LNCaP clone FGC (cell line): ENCODE results near the gene CD96.

Experiments
- DNase-seq: peaks from one replicate; pipeline ENCODE4 v3.0.0-alpha.2; 2011; ENCODE audit warnings: low read depth
- H3K4me3 ChIP-seq: 2 replicates; pipeline ENCODE4 v1.5.1; 2011; ENCODE audit warnings: mild to moderate bottlenecking, low read depth, low read length, control low read depth
- TF ChIP-seq, protein P1 (sequence below): IDR thresholded peaks from 2 replicates; pipeline ENCODE4 v1.5.1; 2012; ENCODE audit warnings: mild to moderate bottlenecking; ENCODE audit not compliant: control insufficient read depth, insufficient read depth; ENCODE audit errors: extremely low read depth

CD96 gene

DNA sequence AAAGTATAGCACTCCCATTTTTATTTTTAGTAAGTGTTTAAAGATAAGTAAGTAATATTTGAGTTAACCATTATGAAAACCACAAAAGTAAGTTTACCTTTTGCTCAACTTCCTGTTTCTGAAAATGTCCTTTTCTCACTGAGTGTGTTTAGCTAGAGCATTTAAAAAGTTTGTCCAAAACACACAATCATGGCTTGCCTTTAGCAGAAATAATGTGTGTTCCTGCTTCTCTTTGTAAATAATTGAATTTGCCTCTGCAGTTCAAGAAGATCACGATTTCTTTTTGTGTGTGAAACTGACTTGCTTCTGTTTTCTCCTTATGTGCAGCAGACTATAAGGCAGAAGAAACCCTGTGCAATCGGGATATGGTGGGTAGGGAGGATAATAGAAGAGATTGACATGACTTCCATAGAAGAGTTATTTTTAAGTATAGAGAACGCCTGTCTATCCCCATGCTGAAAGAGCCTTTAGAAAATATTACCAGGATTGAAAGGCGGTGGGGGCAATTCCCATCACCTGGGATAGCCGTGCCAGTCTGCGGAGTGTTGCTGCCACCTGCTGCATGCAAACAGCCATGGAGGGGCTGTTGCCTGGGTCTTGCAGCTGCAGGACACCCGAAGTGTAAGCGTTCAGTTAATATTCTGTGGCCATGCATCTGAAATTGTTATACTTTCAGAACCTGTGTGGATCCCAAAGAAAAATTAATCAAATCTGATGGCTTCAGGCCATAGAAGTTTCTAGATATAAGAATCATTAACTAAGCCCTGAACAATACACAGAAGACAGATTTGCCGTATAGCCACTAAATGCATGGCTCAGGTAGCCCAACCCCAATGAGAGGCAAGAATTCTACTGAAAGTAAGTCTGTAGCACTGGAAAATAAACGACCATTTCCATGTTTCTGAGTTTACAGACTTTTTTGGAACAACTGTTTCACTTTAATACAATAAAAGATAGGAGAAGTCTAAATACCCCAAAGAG lies 2.4 kb upstream of the CD96 start:
- DNase-seq: peak; percentile 15
- TF ChIP-seq, protein P1, sequence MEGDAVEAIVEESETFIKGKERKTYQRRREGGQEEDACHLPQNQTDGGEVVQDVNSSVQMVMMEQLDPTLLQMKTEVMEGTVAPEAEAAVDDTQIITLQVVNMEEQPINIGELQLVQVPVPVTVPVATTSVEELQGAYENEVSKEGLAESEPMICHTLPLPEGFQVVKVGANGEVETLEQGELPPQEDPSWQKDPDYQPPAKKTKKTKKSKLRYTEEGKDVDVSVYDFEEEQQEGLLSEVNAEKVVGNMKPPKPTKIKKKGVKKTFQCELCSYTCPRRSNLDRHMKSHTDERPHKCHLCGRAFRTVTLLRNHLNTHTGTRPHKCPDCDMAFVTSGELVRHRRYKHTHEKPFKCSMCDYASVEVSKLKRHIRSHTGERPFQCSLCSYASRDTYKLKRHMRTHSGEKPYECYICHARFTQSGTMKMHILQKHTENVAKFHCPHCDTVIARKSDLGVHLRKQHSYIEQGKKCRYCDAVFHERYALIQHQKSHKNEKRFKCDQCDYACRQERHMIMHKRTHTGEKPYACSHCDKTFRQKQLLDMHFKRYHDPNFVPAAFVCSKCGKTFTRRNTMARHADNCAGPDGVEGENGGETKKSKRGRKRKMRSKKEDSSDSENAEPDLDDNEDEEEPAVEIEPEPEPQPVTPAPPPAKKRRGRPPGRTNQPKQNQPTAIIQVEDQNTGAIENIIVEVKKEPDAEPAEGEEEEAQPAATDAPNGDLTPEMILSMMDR: peak; percentile 94
- H3K4me3 ChIP-seq: no peak overlapping the region

DNA sequence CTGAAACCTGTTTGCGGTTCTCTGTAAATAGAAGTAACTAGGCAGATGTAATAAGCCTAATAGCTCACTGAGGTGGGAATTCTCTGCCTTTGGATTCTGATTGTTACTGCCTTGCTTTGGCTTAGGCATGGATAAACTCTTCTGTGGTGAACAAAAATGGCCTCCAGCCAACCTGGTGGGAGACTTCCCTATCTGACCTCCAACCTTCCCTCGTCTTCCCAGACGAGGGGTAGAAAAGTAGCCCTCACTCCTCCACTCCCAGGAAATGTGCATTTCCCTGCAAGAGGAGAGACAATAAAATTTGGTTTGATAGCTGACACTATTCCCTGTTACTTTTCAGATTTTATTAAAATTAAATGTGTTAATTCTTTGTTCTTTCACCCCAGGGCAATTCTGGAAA lies 606 bp upstream of the CD96 start:
- no peak overlapping the region for H3K4me3 ChIP-seq
- TF ChIP-seq, protein P1: no peak
- no peak for DNase-seq

DNA sequence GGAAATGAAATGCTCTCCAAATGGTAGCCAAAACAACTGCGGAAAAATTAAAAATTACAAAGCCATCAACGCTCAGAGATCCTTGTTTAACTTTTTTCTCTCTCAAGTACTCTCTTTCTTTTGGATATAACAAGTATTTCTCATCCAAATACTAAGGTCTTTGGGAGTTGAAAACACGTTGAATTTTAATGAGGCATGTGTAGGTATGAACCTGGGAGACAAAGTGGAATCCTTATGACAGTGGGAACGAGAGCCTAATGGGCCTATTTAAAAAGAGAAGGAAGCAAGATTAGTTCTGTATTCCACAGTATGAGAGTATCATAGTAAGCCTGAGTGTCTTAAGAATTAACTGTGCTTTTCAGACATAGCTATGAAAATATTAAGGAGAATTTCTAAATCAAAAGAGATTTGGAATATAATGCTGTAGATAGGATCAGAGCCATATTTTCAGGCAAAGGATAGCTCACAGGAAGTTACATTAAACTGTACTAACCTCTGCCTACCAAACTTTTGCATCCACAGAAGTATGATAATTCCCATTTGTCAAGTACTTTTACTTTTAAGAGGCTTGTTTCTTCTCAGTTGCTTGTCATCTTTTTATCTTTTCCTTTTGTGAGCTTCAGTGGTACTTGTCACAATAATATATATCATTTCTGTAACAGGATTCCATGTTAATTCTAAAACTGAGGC lies 759 bp downstream of the CD96 start:
- TF ChIP-seq, protein P1: no peak
- no peak overlapping the region for H3K4me3 ChIP-seq
- no peak for DNase-seq

DNA sequence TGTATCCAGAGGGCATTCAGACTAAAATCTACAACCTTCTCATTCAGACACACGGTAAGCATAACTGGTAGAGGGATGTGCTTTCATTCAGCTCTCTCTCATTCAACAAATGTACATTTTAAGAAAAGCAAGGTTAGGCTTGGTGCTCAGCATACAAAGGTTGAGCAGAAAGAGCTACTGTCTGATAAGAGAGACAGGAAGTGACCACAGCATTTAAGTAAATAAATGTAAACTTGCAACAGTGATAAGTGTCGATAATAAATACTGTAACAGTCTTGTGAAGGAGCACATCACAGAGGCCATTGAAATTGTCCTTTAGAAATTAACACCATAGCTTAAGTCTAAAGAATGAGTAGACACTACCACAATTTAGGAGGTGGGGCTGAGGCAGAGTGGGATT lies 3.4 kb downstream of the CD96 start:
- no peak for DNase-seq
- no peak overlapping the region for H3K4me3 ChIP-seq
- TF ChIP-seq, protein P1: no peak

DNA sequence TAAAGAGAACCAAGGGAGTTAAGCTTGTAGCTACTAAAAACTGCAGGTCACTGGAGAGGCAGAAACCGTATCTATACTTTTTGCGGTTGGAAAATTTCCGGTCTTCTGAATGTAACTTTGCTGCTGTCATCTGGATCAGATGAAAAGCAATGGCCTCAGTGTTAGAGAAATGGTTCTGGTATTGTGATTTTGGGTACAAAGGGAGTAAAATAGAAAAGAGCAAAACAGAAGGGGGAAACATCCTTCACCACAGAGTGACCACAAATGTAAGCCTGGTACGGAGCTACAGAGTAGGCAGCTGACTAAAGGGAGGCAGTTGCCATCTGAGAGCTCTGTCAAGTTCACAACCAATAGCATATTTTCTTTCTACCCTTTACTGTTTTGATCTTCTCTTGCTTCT lies 5.6 kb downstream of the CD96 start:
- DNase-seq: no peak
- H3K4me3 ChIP-seq: no peak overlapping the region
- TF ChIP-seq, protein P1: no peak

DNA sequence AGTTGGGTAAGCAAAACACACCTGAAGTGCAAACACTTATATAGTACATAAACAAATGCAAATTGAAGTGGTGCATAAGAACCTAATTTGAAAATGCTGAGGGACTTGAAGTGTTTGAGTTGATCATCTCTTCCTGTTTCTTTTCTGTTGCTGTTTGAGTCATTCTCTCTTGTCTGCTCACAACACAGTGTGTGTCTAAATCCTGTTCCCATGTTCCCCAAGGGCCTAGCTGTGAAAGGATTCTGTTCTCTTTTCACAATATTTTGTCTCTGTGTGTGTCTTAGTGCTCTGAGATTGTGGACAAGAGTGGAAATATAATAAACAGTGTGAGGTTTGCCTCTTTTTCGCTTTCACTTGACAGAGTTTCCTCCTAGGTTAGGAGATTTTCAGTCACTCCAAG lies 6.1 kb downstream of the CD96 start:
- TF ChIP-seq, protein P1: no peak

More for the DNA sequence above, 6.1 kb downstream of the CD96 start:
- no peak overlapping the region for H3K4me3 ChIP-seq
- DNase-seq: no peak
